ENCODE data around the gene SYT8. TPM values are rescaled to one million over a fixed set of nuclear protein-coding genes. Genes with fewer than 3 reads are reported as not detected.

SYT8 gene
- total and polyA plus RNA-seq, 12 donors = not detected

DNA sequence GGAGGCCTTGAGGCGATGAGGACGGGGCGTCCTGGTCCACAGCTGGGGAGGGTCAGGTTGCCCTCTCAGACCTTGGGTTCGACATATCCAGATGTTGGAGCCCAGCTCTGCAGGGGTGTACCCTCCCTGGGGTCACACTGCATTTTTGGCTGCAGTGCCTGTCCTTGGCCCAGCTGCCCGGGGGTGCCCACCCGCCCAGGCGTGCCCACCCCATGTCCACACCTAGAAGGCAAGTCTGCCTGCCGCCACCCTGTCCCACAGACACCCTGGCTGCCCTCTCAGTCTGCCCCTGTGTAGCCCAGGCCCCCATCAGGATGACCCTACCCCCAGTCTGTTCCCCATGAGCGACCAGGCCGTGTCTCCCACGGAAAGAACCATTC, 21.1 kb downstream of the SYT8 start:
- intact Hi-C loops (cut with DNase I) = loop anchor here in 1 of 10 donors (10.0 kb wide), 1 partner anchor 869 kb away; no protein-coding TSS in a partner anchor
- Histone ChIP-seq H3K4me3 (no peak overlapping the region), H3K27me3 (no peaks in the 10 kb centered on the region), H3K27ac (no peak overlapping the region), H3K4me1 (peaks cover 0 to 40% (median 0%) of the 10 kb centered on the region in 9 donors), H3K9me3 (no peaks in the 10 kb centered on the region), H3K36me3 (no peaks in the 10 kb centered on the region)
- TF ChIP-seq, protein P1, sequence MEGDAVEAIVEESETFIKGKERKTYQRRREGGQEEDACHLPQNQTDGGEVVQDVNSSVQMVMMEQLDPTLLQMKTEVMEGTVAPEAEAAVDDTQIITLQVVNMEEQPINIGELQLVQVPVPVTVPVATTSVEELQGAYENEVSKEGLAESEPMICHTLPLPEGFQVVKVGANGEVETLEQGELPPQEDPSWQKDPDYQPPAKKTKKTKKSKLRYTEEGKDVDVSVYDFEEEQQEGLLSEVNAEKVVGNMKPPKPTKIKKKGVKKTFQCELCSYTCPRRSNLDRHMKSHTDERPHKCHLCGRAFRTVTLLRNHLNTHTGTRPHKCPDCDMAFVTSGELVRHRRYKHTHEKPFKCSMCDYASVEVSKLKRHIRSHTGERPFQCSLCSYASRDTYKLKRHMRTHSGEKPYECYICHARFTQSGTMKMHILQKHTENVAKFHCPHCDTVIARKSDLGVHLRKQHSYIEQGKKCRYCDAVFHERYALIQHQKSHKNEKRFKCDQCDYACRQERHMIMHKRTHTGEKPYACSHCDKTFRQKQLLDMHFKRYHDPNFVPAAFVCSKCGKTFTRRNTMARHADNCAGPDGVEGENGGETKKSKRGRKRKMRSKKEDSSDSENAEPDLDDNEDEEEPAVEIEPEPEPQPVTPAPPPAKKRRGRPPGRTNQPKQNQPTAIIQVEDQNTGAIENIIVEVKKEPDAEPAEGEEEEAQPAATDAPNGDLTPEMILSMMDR (IDR thresholded peaks at IDR 0.05) = no peak
- no peak for DNase-seq
- WGBS, 2 donors = 94 to 95% methylated on average over 10 to 11 of the region's 11 CpGs
- ATAC-seq = no peak

DNA sequence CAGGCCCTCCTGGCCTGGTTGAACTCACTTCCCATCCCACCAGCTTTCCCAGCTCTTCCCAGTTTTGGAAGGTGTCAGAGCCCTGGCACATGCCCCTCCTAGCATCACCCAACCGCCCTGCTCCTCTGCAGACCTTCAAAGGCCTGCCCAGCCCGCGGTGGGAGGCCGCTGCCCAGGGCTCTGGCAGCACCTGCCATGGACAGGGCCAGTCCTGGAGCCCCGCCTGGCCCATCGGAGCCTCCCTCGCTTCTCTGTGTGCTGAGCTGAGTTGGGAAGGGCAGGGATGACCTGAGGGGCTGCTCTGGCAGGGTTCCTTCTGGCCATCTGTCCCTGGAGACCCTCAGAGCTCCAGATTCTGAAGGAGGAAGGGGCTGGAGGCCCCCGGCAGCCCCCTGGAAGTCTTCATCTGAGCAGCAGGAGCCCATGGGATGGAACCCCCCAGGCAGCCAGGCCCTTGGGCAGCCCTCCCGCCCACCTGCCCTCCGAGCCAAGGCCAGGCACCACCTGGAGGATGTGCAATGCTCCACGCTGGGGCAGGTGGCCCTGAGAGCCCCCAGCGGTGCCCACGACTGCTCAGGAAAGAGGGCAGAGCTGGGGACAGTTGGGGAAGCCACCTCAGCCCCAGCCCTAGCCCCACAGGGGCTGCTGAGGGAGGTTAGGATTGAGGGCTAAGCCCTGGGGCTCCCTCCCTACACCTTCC, 21.7 kb downstream of the SYT8 start:
- Histone ChIP-seq H3K27me3 (no peaks in the 10 kb centered on the region), H3K4me3 (no peak overlapping the region), H3K9me3 (no peaks in the 10 kb centered on the region), H3K36me3 (no peaks in the 10 kb centered on the region), H3K27ac (no peak overlapping the region), H3K4me1 (peaks cover 0 to 35% (median 0%) of the 10 kb centered on the region in 9 donors)
- DNase-seq (no peak), ATAC-seq (peak in 1 of 8 donors; percentile 7)
- WGBS, 2 donors = 98 to 99% methylated on average over 13 of the region's 13 CpGs
- intact Hi-C loops (cut with DNase I) = loop anchor here in 1 of 10 donors (10.0 kb wide), 1 partner anchor 868 kb away; no protein-coding TSS in a partner anchor
- TF ChIP-seq, protein P1 (IDR thresholded peaks at IDR 0.05) = no peak

DNA sequence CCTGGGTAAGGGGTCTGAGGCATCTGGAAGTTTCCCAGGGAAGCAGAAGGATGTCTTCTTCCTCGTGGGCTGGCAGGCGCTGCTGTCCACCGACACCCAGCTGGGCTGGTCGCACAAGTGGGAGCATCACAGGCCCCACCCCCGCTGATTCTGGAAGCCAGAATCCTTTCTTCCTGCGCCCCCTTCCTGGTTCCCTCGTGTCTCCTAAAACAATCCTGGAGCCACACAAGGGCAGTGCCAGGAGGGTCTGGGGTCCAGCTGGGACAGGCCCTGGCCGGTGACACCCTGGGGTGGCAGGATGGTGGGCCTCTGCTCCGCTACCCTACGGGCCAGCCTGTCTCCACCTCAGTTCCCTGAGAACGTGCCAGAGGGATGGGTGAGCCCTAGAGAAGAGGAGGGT, 22.3 kb downstream of the SYT8 start:
- Histone ChIP-seq H3K4me3 (no peak overlapping the region), H3K4me1 (peaks cover 0 to 29% (median 0%) of the 10 kb centered on the region in 9 donors), H3K27me3 (no peaks in the 10 kb centered on the region), H3K9me3 (no peaks in the 10 kb centered on the region), H3K27ac (no peak overlapping the region), H3K36me3 (no peaks in the 10 kb centered on the region)
- TF ChIP-seq, protein P1 (IDR thresholded peaks at IDR 0.05) = no peak
- DNase-seq (no peak), ATAC-seq (no peak)
- 91 to 92% methylated on average over 11 of the region's 11 CpGs for WGBS, 2 donors
- intact Hi-C loops (cut with DNase I) = loop anchor here in 1 of 10 donors (10.0 kb wide), 1 partner anchor 868 kb away; no protein-coding TSS in a partner anchor

DNA sequence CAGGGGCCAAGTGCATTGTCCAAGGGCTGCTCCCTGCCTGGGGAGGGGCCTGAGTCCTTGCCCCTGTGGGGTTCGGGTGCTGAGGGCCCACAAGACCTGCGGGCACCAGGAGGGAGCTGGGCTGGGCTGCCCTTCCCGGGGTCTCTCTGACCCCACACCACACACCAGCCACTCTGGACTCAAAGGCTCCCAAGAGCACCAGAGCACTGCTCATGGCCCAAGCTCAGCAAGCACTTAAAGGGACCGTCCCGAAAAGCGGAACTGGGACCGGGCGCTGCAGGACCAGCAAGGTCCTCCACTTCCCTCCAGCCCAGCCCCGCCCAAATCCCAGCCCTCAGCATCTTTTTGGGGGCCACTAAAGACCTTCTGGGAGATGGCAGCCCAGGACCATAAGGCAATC, 23.4 kb downstream of the SYT8 start:
- 93 to 97% methylated on average over 9 of the region's 9 CpGs for WGBS, 2 donors
- no peaks in the 10 kb centered on the region for H3K27me3 ChIP-seq
- no peaks in the 10 kb centered on the region for H3K9me3 ChIP-seq
- TF ChIP-seq, protein P1 (IDR thresholded peaks at IDR 0.05) = no peak
- H3K4me1 ChIP-seq = peaks cover 2 to 34% (median 5%) of the 10 kb centered on the region in 9 donors
- H3K4me3 ChIP-seq = no peak overlapping the region
- ATAC-seq = no peak
- H3K27ac ChIP-seq = no peak overlapping the region
- no peaks in the 10 kb centered on the region for H3K36me3 ChIP-seq
- intact Hi-C loops (cut with DNase I) = loop anchor here in 1 of 10 donors (10.0 kb wide), 1 partner anchor 867 kb away; no protein-coding TSS in a partner anchor
- DNase-seq = no peak

All from heart right ventricle (tissue), 16 donors.